Lung microvascular endothelial cell (primary cell): ENCODE data around the gene KRTAP10-6. TPM values are rescaled to one million over a fixed set of nuclear protein-coding genes. Genes with fewer than 3 reads are reported as not detected.
"Not testable (repeated sequence)": the region's sequence is repeated elsewhere in the genome, so short reads cannot be mapped to it uniquely, and the experiment has no call there.

Source experiments
- DNase-seq, 2 donors: peaks; one replicate each; pipeline versions ENCODE4 v3.0.0 to v3.0.0-alpha.2; 2010; ENCODE audit warnings: low read depth in 2 of 2
- total RNA-seq: library from RNA; depleted of rRNA; stranded (reverse); fragments of >200 nt; gene quantifications from 2 replicates; pipeline ENCODE4 v1.2.1, GENCODE V29; 2014

The KRTAP10-6 gene
- total RNA-seq, 1 donor from 2014 or later: not detected

DNA sequence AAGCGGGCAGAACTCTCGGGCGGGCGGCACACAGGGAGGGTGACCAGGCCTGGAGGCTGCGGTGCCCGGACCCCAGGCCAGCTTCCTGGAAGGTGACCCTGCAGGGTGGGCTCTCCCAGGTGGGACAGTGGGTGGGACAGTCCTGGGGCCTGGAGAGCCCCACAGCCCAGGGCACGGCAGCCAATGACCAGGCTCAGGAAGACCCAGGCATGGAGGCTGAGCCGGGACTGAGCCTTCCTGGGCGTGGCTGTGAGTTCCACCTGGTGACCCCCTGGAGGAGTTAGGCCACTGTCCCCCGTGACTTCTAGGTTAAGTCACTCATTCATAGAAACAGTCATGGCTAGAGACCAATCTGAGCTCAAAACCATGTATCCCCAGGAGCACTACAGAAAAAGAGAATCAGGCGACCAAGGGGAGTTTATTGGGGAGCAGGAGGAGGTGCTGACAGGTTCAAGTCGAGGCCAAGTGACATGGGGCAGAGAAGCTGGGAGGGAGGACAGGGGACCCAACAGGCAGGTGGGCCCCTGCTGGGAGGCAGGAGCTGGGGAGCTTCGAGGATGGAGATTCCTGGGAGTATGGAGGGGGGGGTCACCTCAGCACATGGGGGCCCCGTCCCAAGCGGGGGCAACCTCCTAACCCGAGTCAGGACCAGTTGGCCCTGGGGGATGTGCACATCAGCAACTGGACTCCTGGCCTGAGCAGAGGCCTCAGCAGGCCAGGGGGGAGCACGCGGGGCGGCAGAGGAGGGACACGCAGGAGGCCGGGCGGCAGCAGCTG lies 13.1 kb downstream of the KRTAP10-6 start:
- DNase-seq: no peak

DNA sequence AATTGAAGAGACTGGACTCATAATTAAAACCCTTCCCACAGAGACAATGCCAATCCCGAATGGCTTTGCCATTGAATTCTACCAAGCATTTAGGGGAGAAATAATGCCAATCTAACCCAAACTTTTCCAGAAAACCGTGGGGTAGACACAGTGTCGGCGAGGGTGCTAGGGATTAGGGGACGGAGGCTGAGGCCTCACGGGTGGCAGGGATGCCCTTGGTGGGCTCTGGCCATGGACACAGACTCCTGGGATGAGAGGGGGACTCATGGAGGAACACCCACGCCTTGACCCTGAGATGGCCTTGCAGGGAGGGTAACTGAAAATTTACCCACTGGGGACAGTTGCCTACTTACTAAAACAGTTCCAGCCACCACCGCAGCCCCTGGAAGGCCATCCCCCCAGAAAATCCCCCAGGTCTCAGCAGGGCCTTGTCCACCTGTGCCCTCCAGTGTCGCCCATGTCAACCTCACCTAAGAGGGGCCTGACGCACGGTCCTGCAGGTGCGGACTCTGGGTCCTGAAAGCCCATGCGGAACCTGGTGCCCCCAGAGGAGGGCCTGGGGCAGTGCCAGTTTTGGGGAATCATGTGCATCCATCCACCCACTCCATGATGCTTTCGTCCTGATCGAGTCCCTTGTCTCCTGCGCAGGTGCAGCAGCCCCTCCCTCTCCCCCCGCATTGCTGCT lies 13.8 kb downstream of the KRTAP10-6 start:
- DNase-seq: no peak

DNA sequence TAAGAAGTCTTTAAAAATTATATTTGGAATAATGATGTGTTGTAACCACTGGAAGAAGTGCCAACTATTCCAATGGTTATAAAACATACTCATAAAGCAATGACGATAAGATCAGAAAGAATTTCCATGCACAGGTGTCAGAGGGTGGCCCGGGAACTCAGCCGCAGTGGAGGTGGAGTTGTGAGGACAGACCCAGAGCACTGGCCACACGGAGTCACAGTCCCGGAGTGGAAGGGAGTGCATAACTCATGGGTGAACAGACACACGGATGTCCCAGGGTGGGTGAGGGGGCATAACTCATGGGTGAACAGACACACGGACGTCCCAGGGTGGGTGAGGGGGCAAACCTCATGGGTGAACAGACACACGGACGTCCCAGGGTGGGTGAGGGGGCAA lies 16.3 kb downstream of the KRTAP10-6 start:
- DNase-seq: no peak

DNA sequence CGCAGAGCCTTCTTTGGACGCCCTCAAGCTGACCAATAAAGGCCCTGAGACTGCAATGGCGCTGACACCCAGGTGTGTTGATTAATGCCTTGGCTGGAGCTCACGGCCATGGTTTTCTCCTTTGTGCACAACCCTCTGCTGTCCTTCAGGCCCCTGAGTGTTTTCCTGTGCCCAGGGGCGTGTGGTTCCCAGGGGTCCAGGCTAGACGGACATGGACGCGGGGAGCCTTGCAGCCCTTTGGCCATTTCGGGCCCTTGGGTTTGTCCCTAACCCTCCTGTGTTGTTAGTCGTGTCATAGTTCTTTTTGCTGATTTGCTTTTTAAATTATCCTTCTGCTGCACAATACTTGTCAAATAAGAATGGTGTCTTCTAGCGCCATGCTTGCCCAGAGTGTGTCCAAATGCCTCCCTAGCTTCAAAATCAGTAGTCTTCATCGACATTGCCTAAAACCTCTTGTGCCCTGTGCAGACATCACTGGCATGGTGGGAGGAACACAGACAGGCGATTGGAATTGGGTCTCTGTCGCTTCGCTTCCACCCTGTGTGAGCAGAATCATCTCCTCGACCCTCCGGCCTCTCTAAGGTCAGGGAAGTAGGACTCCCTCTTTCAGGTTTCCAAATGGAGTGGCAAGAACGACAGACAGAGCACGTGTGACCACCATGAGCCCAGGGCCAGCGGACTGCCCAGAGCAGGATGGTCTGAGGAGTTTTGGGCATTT lies 16.8 kb downstream of the KRTAP10-6 start:
- DNase-seq: no peak

DNA sequence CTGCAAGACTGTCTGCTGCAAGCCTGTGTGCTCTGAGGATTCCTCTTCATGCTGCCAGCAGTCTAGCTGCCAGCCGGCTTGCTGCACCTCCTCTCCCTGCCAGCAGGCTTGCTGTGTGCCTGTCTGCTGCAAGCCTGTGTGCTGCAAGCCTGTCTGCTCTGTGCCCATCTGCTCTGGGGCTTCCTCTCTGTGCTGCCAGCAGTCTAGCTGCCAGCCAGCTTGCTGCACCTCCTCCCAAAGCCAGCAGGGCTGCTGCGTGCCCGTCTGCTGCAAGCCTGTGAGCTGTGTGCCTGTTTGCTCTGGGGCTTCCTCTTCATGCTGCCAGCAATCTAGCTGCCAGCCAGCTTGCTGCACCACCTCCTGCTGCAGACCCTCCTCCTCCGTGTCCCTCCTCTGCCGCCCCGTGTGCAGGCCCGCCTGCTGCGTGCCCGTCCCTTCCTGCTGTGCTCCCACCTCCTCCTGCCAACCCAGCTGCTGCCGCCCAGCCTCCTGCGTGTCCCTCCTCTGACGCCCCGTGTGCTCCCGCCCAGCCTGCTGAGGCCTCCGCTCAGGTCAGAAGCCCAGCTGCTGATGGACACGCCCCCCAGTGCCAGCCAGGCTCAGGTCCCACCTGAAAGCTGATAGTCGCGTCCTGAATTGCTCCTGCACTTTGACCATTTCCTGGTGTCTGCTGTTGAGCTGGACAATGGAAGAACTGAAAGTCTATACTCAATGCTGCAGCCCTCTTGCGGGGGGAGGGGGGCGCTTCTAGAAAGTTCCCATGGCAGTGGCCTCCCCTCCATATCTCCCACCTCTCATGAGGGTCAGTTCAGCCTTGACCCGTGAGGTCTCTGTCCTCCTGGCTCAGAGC lies 17.6 kb downstream of the KRTAP10-6 start:
- DNase-seq: no peak

DNA sequence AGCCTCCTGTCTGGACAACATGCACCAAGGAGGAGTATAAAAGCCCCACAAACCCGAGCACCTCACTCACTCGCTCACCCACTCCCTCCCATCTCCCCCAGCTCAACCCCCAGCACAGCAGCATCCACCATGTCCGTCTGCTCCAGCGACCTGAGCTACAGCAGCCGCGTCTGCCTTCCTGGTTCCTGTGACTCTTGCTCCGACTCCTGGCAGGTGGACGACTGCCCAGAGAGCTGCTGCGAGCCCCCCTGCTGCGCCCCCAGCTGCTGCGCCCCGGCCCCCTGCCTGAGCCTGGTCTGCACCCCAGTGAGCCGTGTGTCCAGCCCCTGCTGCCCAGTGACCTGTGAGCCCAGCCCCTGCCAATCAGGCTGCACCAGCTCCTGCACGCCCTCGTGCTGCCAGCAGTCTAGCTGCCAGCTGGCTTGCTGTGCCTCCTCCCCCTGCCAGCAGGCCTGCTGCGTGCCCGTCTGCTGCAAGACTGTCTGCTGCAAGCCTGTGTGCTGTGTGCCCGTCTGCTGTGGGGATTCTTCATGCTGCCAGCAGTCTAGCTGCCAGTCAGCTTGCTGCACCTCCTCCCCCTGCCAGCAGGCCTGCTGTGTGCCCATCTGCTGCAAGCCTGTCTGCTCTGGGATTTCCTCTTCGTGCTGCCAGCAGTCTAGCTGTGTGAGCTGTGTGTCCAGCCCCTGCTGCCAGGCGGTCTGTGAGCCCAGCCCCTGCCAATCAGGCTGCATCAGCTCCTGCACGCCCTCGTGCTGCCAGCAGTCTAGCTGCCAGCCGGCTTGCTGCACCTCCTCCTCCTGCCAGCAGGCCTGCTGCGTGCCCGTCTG lies 18.5 kb downstream of the KRTAP10-6 start, which contains the start of gene KRTAP10-4:
Gene KRTAP10-4, plus strand, starts transcription at position 100 of the 827 bp plus-strand sequence. Its CDS starts 30 bp downstream, at position 130.
- not testable (repeated sequence) for DNase-seq

DNA sequence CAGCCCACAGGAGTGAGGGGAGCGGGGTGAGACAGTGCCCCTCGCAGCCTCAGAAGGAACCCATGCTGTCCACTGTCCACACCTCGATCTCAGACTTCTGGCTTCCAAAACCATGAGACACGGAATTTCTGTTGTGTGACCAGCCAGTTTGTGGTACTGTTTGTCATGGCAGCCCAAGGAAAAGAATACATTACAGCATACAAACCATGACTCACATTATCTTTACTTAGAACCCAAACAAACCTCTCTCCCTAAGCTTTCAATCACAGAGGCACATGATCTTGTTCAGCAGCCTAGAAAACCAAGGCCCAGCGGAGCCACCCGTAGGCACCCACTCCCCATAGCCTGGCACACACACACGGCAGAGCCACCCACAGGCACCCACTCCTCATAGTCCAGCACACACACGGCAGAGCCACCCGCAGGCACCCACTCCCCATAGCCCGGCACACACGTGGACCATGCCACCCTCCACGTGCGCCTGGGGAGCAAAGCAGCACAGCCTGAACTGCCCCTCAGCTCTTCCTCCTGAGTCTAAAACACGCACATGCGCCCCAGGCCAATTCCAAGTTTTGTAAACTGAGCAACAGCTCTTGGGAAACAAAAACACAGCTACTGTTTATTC lies 19.2 kb downstream of the KRTAP10-6 start:
- DNase-seq: no peak

DNA sequence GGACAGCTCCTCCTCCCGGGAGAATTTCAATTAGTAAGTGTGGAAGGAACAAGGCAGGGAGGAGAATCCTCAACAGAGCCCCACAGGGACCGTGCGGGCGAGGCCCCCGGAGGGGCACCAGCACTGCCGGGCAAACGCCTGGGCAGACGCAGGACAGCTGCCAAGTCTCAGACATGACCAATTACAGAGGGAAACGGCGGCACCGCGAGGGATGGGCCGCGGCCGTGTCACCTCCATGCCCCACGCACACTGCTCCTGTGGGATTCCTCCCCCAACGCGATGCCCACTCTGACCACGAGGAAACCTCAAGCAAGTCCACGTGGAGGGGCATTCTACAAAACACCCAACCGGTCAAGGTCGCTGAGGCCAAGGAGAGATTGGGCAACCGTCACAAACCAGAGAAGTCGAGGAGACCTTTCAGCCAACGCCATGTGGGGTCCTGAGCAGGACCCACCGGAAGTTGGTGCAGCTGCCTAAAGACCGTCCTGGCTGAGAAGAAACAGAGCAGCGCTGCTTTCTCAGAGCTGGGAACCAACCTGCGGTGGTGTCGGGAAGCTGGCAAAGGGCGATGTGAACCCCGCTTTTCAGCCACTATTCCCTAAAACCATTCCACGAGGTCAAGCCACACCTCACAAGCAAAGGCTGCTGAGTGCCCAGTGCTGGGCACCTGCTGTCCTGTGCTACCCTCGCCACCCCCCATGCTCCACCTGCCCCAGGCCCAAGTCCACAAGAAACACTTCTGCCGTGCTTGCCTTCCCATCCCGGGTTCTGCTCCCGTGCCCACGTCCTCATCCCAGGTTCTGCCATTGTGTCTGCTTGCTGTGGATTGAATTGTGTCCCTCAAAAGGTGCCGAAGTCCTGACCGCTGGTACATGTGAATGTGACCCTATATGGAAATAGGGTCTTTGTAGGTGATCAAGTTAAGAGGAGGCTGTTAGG lies 20.2 kb downstream of the KRTAP10-6 start:
- no peak for DNase-seq

DNA sequence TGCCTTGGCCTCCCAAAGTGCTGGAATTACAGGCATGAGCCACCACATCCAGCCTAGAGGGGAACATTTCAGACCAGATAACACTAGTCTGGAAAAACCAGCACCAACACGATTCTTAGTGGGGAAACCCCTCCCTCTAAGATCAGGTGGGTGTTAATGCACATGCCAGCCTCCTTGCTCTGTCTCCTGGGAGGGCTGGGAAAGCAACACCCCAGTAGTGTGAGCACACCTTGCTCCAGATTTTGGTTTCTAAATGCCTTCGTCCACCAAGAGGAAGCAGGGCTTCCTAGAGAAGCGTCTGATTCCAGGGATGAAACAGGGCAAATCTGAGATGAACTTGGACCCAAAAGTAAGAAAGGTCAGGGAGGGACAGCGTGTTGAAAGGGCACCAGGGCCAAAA lies 21.0 kb downstream of the KRTAP10-6 start:
- no peak for DNase-seq

DNA sequence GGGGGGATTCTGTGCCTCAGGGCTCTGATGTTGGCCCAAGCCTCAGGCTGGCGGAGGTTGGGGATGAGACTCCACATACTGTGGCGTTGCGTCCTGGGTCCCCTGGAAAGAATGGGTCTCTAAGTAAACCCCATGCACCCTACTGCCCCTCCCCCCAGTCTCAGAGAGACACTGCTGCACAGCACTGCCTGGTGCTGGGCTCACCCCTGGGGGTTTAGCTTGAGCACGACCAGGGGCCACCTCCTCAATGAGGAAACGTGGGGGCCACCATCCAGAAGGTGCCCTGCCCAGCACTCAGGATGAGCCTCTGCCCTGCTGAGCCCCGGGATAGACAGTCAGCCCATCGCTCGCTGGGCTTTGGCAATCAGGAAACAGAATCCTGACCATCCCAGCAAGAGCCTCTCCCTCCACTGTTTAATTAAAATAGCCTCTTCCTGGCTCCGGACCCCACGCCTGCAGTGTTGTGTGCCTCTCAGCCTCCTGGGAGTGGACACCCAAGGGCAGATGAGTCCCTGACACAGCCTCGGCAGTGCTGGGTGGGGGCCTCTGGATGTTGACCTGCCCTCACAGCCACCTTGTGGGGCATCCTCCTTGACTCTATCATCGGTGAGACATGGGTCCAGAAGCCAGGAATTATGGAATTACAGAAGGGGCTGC lies 22.3 kb downstream of the KRTAP10-6 start:
- no peak for DNase-seq

DNA sequence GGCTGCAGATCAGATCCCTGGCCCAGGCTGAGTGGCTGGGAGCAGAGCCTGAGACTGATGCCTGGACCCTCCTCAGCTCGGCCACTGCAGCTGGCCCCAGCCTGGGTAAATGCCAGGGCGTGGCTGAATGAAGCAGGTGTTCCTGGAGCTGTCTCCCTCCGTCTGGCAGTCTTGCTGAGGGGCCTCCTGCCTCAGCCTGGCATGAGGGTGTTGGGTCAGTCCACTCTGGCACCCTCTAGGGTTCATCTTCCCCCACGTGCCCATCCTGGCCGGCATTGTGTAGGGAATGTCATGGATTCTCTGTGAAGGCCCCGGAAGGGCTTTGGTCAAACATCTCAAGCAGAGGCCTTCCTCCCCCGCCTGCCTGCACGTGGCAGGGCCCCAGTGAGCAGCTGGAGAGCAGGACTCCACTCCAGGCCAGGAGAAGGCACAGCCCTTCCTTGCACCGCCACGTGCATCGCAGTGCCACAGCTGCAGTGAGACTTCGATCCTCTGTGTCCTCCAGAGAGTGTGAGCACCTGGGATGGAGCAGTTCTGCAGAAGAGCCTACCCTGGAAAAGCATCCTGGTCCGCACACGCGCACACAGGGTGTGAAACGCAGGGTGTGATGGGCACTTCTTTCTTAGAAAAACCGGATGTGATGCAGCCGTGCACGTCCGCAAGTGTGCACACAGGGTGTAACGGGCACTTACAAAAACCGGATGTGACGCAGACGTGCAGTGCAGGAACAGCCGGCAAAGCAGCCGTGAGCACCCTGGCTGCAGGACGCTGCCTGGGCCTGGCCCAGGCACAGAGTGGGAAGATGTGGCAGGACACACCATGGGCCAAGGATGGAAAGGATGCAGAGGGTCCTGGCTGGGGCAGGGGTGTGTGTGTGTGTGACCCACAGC lies 23.4 kb downstream of the KRTAP10-6 start:
- DNase-seq: no peak

DNA sequence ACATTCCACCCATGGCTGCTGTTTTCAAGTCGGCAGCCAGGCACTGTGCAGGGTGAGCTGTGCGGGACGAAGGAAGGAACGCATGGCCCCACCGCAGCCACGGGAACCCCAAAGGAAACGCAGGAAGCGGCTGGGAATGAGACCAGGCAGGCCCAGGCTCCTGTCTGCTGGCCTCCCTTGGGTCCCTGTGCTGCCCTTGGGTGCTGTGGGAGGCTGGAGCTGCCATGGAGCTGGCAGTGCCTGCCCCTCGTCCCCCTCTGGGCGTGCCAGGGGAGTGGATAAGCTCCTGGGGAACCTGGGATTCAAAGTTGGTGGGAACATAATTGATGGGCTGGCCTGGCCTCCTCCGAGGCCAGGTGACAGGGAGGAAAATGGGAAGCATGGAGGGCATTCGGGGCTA lies 24.0 kb downstream of the KRTAP10-6 start:
- no peak for DNase-seq

DNA sequence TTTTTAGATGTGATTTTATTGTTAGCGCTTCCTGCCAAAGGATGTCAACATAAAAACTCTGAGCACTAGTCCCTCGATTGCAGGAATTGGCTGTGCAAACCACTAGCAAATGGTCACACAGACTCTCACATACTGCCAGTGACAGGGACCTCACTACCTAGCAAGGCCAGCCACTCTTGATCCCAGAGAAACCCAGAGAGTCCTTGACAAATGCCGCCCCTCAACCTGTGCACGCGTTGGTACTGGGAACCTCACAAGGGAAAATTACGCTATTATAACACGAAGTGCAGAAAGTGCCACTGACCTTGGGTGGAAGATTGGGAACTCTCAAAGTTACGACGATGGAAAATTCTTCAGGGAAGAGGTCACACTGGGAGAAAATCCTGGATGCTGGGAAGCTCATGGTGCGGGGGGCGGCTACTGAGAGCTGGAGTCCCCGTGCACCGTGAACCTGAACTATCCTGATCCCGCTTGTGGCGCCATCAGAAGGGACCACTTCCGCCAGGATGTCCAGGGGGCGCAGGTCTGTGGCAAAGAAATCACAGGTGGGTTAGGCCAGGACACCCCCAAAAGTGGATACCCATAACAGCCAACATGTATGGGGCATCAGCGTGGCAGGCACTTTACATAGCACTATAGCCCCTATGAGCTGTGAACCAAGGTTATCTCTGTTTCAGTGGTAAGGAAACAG lies 24.7 kb downstream of the KRTAP10-6 start:
- DNase-seq: no peak

DNA sequence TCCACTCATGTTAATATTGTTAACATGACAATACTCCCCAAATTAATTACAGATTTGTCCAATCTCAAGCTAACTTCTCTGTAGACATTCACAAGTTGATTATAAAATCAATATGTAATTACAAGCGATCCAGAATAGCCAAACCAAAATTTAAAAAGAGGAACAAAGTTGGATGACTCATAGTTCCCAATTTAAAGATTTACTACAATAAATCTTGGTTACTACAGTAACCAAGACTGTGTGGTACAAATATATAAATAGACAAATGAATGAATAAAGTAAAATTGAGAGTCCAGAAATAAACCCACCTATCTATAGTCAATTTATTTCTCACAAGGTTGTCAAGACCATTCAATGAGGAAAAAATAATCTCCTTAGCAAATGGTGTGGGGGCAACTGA lies 25.9 kb downstream of the KRTAP10-6 start:
- no peak for DNase-seq

DNA sequence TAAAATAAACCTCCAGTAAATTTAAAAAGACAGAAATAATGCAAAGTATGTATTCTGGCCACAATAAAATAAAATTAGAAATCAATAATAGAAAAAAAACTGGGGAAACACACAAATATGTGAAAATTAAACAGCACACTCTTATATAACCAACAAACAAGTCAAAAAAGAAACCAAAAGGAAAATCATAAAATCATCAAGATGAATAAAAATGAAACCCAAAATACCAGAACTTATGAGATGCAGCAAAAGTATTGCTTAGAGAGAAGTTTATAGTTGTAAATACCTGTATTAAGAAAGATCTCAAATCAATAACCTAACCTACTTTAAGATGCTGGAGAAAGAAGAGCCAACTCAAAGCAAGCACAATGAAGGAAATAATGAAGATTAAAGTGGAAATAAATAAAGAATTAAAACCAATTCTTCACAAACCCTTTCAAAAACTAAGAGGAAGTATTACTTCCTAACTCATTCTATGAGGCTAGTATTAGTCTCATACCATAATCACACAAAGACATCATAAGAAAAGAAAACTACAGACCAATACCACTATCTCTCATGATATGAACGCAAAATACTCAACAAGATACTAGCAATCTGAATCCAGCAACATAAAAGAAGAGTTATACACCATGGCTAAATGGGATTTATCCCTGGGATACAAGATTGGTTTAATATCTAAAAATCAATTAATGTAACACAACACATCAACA lies 27.3 kb downstream of the KRTAP10-6 start:
- DNase-seq: no peak

DNA sequence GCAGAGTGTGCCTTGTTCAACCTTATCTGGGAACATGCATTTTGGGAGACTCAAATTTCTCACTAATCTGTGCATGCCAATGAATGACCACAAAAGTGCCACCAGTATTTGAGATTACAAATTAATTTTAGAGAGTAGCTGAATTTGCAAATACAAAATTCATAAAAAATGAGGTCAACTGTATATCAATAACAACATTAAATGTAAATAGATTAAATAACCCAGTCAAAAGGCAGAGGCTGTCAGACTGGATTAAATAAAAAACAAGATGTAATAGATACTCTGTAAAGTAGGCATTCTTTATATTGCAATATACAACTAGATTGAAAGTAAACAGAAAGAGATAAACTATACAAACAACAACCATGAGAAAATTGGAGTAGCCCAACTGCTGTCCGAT lies 28.2 kb downstream of the KRTAP10-6 start:
- no peak for DNase-seq
